RWPE1 (cell line): ENCODE measurements around the gene SPC24.
"Not testable (repeated sequence)": the region's sequence is repeated elsewhere in the genome, so short reads cannot be mapped to it uniquely, and the experiment has no call there.

Source experiments
- CTCF ChIA-PET: fragments of 350-600 bp; sonication (Branson Sonifier 250); formaldehyde crosslinking; extraction: SDS; loops from one replicate; lab custom pipeline; 2021; lab: Yijun Ruan, JAX
- POLR2A ChIA-PET: fragments of 400-600 bp; formaldehyde crosslinking; extraction: SDS; loops from one replicate; lab custom pipeline; 2020; ENCODE audit warnings: antibody characterized with exemption; ENCODE audit not compliant: low non-redundant PET; lab: Yijun Ruan, JAX
- DNase-seq: peaks from one replicate; pipeline ENCODE4 v3.0.0; 2012; ENCODE audit warnings: low spot score
- H3K27ac ChIP-seq: fragments of 450-650 bp; 2 replicates; pipeline ENCODE4 v1.5.1; 2017
- TF ChIP-seq, protein P1 (sequence below): fragments of 450-650 bp; conservative IDR thresholded peaks from 2 replicates; pipeline ENCODE4 v1.5.1; 2017; ENCODE audit warnings: low read depth, mild to moderate bottlenecking

Gene SPC24

DNA sequence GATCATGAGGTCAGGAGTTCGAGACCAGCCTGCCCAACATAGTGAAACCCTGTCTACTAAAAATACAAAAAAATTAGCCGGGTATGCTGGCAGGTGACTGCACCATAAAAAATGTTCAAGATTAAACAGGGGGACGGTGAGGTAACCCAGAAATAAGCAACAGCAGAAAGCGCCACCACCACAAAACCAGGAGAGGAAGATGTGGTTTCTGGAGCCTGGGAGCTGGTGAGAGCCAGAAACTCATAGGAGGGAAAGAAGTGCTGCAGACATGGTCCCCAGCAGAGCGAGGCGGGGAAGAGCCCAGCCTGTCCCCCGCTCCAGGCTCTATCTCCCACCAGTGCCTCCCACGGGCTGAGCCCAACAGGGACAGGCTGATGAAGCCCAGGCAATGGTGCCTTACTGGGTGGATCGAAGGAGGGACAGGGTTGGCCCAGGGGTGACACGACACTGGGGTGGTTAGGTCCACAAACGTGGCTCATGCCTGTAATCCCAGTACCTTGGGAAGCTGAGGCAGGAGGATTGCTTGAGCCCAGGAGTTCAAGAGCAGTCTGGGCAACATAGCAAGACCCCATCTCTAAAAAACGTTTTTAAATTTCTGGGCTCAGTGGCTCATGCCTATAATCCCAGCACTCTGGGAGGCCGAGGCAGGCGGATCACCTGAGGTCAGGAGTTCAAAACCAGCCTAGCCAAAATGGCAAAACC is 19.0 kb downstream of the SPC24 start:
- POLR2A ChIA-PET: no interaction called here
- TF ChIP-seq, protein P1, sequence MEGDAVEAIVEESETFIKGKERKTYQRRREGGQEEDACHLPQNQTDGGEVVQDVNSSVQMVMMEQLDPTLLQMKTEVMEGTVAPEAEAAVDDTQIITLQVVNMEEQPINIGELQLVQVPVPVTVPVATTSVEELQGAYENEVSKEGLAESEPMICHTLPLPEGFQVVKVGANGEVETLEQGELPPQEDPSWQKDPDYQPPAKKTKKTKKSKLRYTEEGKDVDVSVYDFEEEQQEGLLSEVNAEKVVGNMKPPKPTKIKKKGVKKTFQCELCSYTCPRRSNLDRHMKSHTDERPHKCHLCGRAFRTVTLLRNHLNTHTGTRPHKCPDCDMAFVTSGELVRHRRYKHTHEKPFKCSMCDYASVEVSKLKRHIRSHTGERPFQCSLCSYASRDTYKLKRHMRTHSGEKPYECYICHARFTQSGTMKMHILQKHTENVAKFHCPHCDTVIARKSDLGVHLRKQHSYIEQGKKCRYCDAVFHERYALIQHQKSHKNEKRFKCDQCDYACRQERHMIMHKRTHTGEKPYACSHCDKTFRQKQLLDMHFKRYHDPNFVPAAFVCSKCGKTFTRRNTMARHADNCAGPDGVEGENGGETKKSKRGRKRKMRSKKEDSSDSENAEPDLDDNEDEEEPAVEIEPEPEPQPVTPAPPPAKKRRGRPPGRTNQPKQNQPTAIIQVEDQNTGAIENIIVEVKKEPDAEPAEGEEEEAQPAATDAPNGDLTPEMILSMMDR: no peak
- no peak for DNase-seq

DNA sequence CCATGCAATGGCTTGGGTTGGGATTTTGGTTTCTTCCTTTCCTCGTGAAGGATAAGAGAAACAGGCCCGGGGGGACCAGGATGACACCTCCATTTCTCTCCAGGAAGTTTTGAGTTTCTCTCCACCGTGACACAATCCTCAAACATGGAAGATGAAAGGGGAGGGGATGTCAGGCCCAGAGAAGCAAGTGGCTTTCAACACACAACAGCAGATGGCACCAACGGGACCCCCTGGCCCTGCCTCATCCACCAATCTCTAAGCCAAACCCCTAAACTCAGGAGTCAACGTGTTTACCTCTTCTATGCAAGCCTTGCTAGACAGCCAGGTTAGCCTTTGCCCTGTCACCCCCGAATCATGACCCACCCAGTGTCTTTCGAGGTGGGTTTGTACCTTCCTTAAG is 24.1 kb downstream of the SPC24 start:
- TF ChIP-seq, protein P1: no peak
- CTCF ChIA-PET: no interaction called here
- POLR2A ChIA-PET: no interaction called here
- peak overlapping the region; percentile 65 for H3K27ac ChIP-seq
- no peak for DNase-seq

More for the DNA sequence above, 19.0 kb downstream of the SPC24 start:
- CTCF ChIA-PET: interaction anchor here (0.7 to 1.7 kb wide), 5 partner anchors 25 to 99 kb away, joined by 3 to 4 read pairs (median 4); no protein-coding TSS in a partner anchor
- peak overlapping the region; percentile 100 for H3K27ac ChIP-seq

DNA sequence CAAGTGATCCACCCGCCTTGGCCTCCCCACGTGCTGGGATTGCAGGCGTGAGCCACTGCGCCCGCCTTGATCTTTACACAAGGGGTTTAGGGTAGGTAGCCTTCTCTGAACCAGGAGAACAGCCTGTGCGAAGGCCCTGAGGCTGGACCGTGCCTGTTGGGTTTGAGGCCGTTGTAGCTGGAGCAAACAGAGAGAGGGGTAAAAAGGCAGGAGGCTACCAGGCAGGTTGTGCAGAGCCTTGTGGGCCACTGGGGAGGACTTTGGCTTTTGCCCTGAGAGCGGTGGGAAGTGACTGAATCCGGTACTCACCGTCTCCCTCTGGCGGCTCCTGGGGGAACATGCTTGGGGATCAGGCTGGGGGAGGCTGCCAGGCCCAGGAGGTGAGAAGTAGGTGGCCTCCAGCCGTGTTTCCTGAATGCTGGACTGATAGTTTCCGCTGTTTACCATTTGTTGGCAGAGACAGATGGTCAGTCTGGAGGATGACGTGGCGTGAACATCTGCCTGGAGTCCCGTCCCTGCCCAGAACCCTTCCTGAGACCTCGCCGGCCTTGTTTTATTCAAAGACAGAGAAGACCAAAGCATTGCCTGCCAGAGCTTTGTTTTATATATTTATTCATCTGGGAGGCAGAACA is 24.6 kb downstream of the SPC24 start:
- TF ChIP-seq, protein P1: peak; percentile 79
- H3K27ac ChIP-seq: peak overlapping the region; percentile 65
- ChIA-PET CTCF (interaction anchor here (0.7 kb wide), 1 partner anchor 127 kb away, joined by 3 read pairs; no protein-coding TSS in a partner anchor), POLR2A (no interaction called here)
- DNase-seq: peak; percentile 55

DNA sequence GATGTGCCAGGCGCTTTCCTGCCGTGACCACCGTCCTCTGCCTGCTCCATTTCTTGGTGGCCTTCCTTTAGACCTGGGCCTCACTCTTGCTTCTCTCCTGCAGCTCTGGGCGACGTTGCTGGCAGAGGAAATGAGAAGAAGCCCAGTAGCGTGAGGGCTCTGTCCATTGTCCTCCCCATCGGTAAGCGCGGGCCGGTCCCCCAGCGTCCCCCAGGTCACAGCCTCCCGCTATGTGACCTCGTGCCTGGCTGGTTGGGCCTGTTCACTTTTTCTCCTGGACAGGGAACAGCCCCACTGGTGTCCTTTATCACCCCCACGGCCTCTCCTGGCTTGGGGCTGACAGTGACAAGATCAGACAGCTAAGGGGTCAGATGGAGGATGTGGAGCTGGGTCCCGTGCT is 27.7 kb downstream of the SPC24 start:
- CTCF ChIA-PET: interaction anchor here (0.6 kb wide), 1 partner anchor 75 kb away, joined by 5 read pairs; no protein-coding TSS in a partner anchor
- TF ChIP-seq, protein P1: no peak
- POLR2A ChIA-PET: no interaction called here
- peak overlapping the region; percentile 65 for H3K27ac ChIP-seq
- no peak for DNase-seq

- H3K27ac ChIP-seq: peak overlapping the region; percentile 65
- peak; percentile 47 for DNase-seq
- ChIA-PET POLR2A (no interaction called here), CTCF (interaction anchor here (0.5 to 1.2 kb wide), 17 partner anchors 9 to 326 kb away, joined by 3 to 9 read pairs (median 5); no protein-coding TSS in a partner anchor)
- TF ChIP-seq, protein P1: peak; percentile 86
Measured at GRCh38 chr19:11125994-11126685, 29.4 kb downstream of the SPC24 start.

- POLR2A ChIA-PET, DNase-seq: not testable (repeated sequence)
- CTCF ChIA-PET: interaction anchor here (0.6 kb wide), 1 partner anchor 13 kb away, joined by 4 read pairs; no protein-coding TSS in a partner anchor
- H3K27ac ChIP-seq: peak overlapping the region; percentile 60
Measured at GRCh38 chr19:11124157-11124556, 31.4 kb downstream of the SPC24 start.
